ENCODE data around the gene OVOL2. TPM values are rescaled to one million over a fixed set of nuclear protein-coding genes. Genes with fewer than 3 reads are reported as not detected.

The OVOL2 gene
- total RNA-seq, 2 experiments from 2014 or later: not detected

DNA sequence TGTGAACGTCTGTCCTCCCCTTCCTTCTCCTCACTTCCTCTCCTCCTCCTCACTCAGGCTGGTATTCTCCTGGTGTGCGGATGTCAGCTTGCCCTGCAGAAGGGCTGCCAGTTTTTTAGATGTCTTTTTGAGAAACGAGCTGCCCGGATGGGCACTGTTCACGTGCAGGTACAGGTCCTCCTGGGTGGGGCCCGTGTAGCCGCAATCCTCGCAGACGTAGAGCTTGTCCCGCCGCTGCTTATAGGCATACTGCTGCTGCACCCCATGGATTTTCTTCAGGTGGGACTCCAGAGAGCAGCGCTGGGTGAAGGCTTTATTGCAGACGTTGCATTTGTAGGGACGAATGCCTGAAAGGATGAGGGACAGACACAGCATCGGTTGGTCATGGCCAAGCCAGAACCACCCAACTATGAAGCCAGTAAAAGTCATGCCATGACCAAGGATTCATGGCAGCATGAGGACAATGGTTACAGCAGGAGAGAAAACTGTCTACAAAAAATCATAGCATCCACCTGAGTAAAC is 33.0 kb downstream of the OVOL2 start:
- H4K20me1 ChIP-seq (ENCODE audit: insufficient read depth, low read length): no peaks in the 10 kb centered on the region
- ChIA-PET POLR2A (interaction anchor here (0.6 kb wide), 1 partner anchor 553 kb away, joined by 3 read pairs; no protein-coding TSS in a partner anchor), CTCF (ENCODE audit: unreplicated experiment) (no interaction called here)
- H3K36me3 ChIP-seq (ENCODE audit: insufficient read depth, low read length): no peaks in the 10 kb centered on the region
- DNase-seq (ENCODE audit: low spot score): no peak
- peaks cover 6% of the 10 kb centered on the region; the same call in 1 of the 2 replicates for H3K9me3 ChIP-seq (ENCODE audit: low read length)
- H3K9me2 ChIP-seq (ENCODE audit: insufficient read depth, low read length): no peaks in the 10 kb centered on the region
- H3K4me2 ChIP-seq (ENCODE audit: low read length): no peak overlapping the region
- no peaks in the 10 kb centered on the region for H3K79me2 ChIP-seq (ENCODE audit: insufficient read depth, low read depth, low read length)
- TF ChIP-seq EZH2phosphoT487 (IDR thresholded peaks at IDR 0.05; ENCODE audit: borderline replicate concordance, low read depth, low read length): no peak
- no peak for TF ChIP-seq CTCF (conservative IDR thresholded peaks at IDR 0.05; ENCODE audit: low read length)
- no peaks in the 10 kb centered on the region for H3K4me1 ChIP-seq (ENCODE audit: insufficient read depth, low read length, poor library complexity, severe bottlenecking)
- no peak overlapping the region for H3K4me3 ChIP-seq (ENCODE audit: low read depth, low read length, poor library complexity, severe bottlenecking)
- H2AFZ ChIP-seq (ENCODE audit: low read length): no peak overlapping the region
- BruUV-seq (replicated peaks): no TSS peak
- no peak overlapping the region for H3K27ac ChIP-seq (ENCODE audit: low read depth, low read length, poor library complexity, severe bottlenecking)
- intact Hi-C loops (cut with micrococcal nuclease; ENCODE audit: unreplicated experiment): no loop called here

DNA sequence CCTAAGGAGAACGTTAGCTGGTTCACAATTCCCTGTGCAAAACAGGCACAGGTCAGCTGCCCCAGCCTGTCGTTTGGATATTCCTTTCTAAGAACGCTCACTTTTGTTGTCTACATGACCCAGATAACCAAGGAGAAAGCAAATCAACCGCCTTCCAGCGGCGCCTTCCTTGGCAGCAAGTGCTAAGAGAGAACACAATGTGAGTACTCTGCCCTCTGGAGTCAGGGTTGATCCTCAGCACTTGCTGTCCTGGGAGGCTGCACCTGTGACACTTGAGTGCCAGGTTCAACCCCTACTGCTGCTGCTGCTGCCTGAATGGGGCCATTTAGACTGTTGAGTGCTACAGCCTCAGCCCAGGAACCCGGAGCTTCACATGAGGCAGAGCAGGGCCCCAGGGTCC is 36.8 kb downstream of the OVOL2 start:
- CTCF ChIA-PET (ENCODE audit: unreplicated experiment): interaction anchor here (0.8 kb wide), 1 partner anchor 338 kb away, joined by 3 read pairs; the partner anchor contains the start of gene RRBP1

More for the DNA sequence above, 36.8 kb downstream of the OVOL2 start:
- no peak overlapping the region for H3K27ac ChIP-seq (ENCODE audit: low read depth, low read length, poor library complexity, severe bottlenecking)
- H3K4me1 ChIP-seq (ENCODE audit: insufficient read depth, low read length, poor library complexity, severe bottlenecking): no peaks in the 10 kb centered on the region
- POLR2A ChIA-PET: interaction anchor here (0.7 kb wide), 1 partner anchor 21 kb away, joined by 3 read pairs; no protein-coding TSS in a partner anchor
- H3K4me2 ChIP-seq (ENCODE audit: low read length): no peak overlapping the region
- H3K79me2 ChIP-seq (ENCODE audit: insufficient read depth, low read depth, low read length): no peaks in the 10 kb centered on the region
- H2AFZ ChIP-seq (ENCODE audit: low read length): no peak overlapping the region
- peaks cover 6% of the 10 kb centered on the region; the same call in 1 of the 2 replicates for H3K9me3 ChIP-seq (ENCODE audit: low read length)
- no peaks in the 10 kb centered on the region for H3K9me2 ChIP-seq (ENCODE audit: insufficient read depth, low read length)
- H4K20me1 ChIP-seq (ENCODE audit: insufficient read depth, low read length): no peaks in the 10 kb centered on the region
- DNase-seq (ENCODE audit: low spot score): no peak
- H3K4me3 ChIP-seq (ENCODE audit: low read depth, low read length, poor library complexity, severe bottlenecking): no peak overlapping the region
- no TSS peak for BruUV-seq (replicated peaks)
- intact Hi-C loops (cut with micrococcal nuclease; ENCODE audit: unreplicated experiment): no loop called here
- TF ChIP-seq EZH2phosphoT487 (IDR thresholded peaks at IDR 0.05; ENCODE audit: borderline replicate concordance, low read depth, low read length): no peak
- TF ChIP-seq CTCF (conservative IDR thresholded peaks at IDR 0.05; ENCODE audit: low read length): no peak
- H3K36me3 ChIP-seq (ENCODE audit: insufficient read depth, low read length): no peaks in the 10 kb centered on the region
